ENCODE data around the gene FBXL20.

GRCh38 chr17:39213852-39214251 is 187.6 kb downstream of the FBXL20 start:
- TF ChIP-seq CTCF (IDR thresholded peaks at IDR 0.05; ENCODE audit: extremely low read depth in 1 of 2, insufficient read depth in 1 of 2, low read depth in 1 of 2, low read length in 2 of 2) = no peak
- TF ChIP-seq MYC (IDR thresholded peaks at IDR 0.05; ENCODE audit: low read depth, low read length) = no peak
- no peak for TF ChIP-seq POLR2A (IDR thresholded peaks at IDR 0.05; ENCODE audit: low read depth, low read length)
- TF ChIP-seq GATA2 (IDR thresholded peaks at IDR 0.05; ENCODE audit: insufficient read depth, insufficient read length, low read depth, low read length) = no peak
- TF ChIP-seq POLR2AphosphoS5 (IDR thresholded peaks at IDR 0.05; ENCODE audit: insufficient read depth, low read depth, low read length) = no peak
- no peak for TF ChIP-seq EZH2 (IDR thresholded peaks at IDR 0.05; ENCODE audit: borderline replicate concordance, low read depth, low read length, severe bottlenecking)
- TF ChIP-seq MAX (IDR thresholded peaks at IDR 0.05; ENCODE audit: insufficient read depth, insufficient read length) = no peak

All from endothelial cell of umbilical vein (primary cell).